ENCODE data around the gene CIC. TPM values are rescaled to one million over a fixed set of nuclear protein-coding genes. Genes with fewer than 3 reads are reported as not detected.

CIC gene
- total and polyA plus RNA-seq, 2 donors from 2014 or later: 18.8 to 90.9 TPM

DNA sequence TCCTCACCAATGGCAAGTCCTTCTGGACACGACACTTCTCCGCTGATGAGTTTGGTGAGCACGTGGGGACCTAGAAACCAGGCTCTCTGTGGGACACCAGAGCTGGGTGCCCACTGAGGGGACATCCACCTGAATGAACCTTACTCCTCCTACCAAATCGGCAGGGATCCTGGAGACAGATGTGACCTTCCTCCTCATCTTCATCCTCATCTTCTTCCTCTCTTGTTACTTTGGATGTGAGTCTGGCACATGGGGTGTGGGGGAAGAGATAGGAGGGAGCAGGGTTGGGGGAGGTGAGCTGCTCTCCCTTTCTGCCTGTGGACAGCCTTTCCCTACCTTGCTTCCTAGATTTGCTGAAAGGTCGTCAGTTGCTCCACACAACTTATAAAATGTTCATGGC, 46.0 kb downstream of the CIC start:
- Histone ChIP-seq H3K36me3 (ENCODE audit: control insufficient read depth in 2 of 3, insufficient read depth in 3 of 3, low read length in 3 of 3) (no peaks in the 10 kb centered on the region), H3K27me3 (ENCODE audit: control insufficient read depth, insufficient read depth, low read length) (no peaks in the 10 kb centered on the region), H3K9ac (ENCODE audit: low read length in 3 of 3) (no peak overlapping the region), H3K4me3 (ENCODE audit: low read length in 3 of 3) (no peak overlapping the region), H3K4me1 (ENCODE audit: control insufficient read depth in 2 of 3, insufficient read depth in 2 of 3, low read depth in 1 of 3, low read length in 3 of 3) (no peaks in the 10 kb centered on the region), H3K9me3 (ENCODE audit: control insufficient read depth in 2 of 3, insufficient read depth in 1 of 3, low read length in 3 of 3) (no peaks in the 10 kb centered on the region), H3K27ac (ENCODE audit: low read depth in 2 of 2, low read length in 2 of 2) (no peak overlapping the region)
- TF ChIP-seq, protein P1, sequence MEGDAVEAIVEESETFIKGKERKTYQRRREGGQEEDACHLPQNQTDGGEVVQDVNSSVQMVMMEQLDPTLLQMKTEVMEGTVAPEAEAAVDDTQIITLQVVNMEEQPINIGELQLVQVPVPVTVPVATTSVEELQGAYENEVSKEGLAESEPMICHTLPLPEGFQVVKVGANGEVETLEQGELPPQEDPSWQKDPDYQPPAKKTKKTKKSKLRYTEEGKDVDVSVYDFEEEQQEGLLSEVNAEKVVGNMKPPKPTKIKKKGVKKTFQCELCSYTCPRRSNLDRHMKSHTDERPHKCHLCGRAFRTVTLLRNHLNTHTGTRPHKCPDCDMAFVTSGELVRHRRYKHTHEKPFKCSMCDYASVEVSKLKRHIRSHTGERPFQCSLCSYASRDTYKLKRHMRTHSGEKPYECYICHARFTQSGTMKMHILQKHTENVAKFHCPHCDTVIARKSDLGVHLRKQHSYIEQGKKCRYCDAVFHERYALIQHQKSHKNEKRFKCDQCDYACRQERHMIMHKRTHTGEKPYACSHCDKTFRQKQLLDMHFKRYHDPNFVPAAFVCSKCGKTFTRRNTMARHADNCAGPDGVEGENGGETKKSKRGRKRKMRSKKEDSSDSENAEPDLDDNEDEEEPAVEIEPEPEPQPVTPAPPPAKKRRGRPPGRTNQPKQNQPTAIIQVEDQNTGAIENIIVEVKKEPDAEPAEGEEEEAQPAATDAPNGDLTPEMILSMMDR (IDR thresholded peaks at IDR 0.05; ENCODE audit: borderline replicate concordance, extremely low read depth, insufficient read depth): no peak
- DNase-seq (no peak), FAIRE-seq (no peak)
- intact Hi-C loops (cut with DNase I): no loop called here

DNA sequence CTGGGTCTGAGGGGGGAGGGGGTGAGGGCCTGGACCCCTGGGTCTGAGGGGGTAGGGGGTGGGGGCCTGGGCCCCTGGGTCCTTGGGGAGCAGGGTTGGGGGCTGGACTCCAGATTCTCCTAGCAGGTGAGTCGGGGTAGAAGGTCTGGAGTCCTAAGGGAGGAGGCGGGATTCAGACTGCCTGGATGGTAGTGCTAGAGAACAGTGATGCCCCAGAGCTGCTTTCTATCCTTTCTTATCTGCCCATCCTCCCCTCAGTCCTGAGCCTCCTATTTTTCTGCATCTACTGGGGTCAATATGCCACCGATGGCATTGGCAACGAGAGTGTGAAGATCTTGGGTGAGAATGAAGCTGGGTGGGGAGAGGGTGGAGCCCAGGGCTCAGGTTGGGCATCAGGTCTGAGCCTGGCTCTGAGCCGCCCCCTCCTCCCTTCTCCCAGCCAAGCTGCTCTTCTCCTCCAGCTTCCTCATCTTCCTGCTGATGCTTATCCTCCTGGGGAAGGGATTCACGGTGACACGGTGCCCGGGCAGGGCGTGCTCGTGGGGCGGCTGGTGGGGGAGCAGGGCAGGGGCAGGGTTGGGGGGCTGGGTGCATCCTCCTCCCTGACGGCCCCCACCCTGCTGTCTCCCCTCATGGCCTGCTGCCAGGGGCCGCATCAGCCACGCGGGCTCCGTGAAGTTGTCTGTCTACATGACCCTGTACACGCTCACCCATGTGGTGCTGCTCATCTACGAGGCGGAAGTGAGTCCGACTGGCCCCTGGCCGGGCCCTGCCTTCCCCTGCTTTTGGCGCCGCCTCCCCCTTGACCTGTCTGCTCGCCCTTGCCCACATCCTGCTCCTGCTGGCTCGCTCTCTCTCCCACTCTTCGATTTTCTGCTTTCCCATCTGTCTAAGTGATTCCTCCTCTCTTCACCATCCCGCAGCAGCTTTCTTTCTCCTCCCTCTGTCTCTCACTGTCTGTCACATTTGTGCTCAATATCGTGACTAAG, 47.5 kb downstream of the CIC start:
- TF ChIP-seq, protein P1 (IDR thresholded peaks at IDR 0.05; ENCODE audit: borderline replicate concordance, extremely low read depth, insufficient read depth): no peak
- H3K9ac ChIP-seq (ENCODE audit: low read length in 3 of 3): no peak overlapping the region
- FAIRE-seq (no peak), DNase-seq (no peak)
- no peaks in the 10 kb centered on the region for H3K9me3 ChIP-seq (ENCODE audit: control insufficient read depth in 2 of 3, insufficient read depth in 1 of 3, low read length in 3 of 3)
- no peaks in the 10 kb centered on the region for H3K4me1 ChIP-seq (ENCODE audit: control insufficient read depth in 2 of 3, insufficient read depth in 2 of 3, low read depth in 1 of 3, low read length in 3 of 3)
- H3K27me3 ChIP-seq (ENCODE audit: control insufficient read depth, insufficient read depth, low read length): no peaks in the 10 kb centered on the region
- intact Hi-C loops (cut with DNase I): no loop called here
- no peaks in the 10 kb centered on the region for H3K36me3 ChIP-seq (ENCODE audit: control insufficient read depth in 2 of 3, insufficient read depth in 3 of 3, low read length in 3 of 3)
- H3K4me3 ChIP-seq (ENCODE audit: low read length in 3 of 3): no peak overlapping the region
- no peak overlapping the region for H3K27ac ChIP-seq (ENCODE audit: low read depth in 2 of 2, low read length in 2 of 2)

DNA sequence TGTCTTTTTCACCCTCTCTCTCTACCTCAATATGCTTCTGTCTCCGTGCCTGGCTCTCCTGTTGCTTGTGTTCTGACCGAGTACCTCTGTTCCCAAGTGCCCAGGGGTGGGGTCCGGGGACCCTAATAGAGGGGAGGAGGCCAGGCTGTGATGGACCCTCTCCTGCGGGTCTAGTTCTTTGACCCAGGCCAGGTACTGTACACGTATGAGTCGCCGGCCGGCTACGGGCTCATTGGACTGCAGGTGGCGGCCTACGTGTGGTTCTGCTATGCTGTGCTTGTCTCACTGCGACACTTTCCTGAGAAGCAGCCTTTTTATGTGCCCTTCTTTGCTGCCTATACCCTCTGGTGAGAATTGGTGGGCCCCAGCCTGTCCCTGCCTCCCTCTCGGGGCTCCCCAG, 48.5 kb downstream of the CIC start:
- Histone ChIP-seq H3K27me3 (ENCODE audit: control insufficient read depth, insufficient read depth, low read length) (no peaks in the 10 kb centered on the region), H3K27ac (ENCODE audit: low read depth in 2 of 2, low read length in 2 of 2) (no peak overlapping the region), H3K4me1 (ENCODE audit: control insufficient read depth in 2 of 3, insufficient read depth in 2 of 3, low read depth in 1 of 3, low read length in 3 of 3) (no peaks in the 10 kb centered on the region), H3K36me3 (ENCODE audit: control insufficient read depth in 2 of 3, insufficient read depth in 3 of 3, low read length in 3 of 3) (no peaks in the 10 kb centered on the region), H3K9me3 (ENCODE audit: control insufficient read depth in 2 of 3, insufficient read depth in 1 of 3, low read length in 3 of 3) (no peaks in the 10 kb centered on the region), H3K4me3 (ENCODE audit: low read length in 3 of 3) (no peak overlapping the region), H3K9ac (ENCODE audit: low read length in 3 of 3) (no peak overlapping the region)
- TF ChIP-seq, protein P1 (IDR thresholded peaks at IDR 0.05; ENCODE audit: borderline replicate concordance, extremely low read depth, insufficient read depth): no peak
- intact Hi-C loops (cut with DNase I): no loop called here
- DNase-seq: no peak
- no peak for FAIRE-seq

Measured in kidney (tissue), 14 donors.